ENCODE measurements around the gene LRP5.

Gene LRP5

DNA sequence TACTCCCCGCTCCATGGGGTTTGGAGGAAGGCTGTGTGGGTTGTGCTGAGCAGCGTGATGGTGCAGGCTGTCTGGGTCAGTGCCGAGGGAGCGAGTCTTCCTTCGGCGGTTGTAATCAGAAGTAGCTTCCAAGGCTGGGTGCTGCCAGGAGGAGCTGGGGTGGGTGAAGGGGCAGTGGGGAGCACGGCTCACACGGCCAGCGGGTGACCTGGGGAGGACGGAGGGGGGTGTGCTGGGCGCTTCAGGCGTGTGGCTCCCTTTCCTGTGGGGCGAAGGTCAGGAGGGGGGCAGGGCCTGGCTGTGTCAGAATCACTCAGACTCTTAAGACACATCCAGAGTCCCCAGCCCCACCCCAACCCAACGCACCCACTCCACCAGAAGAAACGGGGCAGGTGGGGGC lies 60.2 kb downstream of the LRP5 start:
- no peak for DNase-seq

DNA sequence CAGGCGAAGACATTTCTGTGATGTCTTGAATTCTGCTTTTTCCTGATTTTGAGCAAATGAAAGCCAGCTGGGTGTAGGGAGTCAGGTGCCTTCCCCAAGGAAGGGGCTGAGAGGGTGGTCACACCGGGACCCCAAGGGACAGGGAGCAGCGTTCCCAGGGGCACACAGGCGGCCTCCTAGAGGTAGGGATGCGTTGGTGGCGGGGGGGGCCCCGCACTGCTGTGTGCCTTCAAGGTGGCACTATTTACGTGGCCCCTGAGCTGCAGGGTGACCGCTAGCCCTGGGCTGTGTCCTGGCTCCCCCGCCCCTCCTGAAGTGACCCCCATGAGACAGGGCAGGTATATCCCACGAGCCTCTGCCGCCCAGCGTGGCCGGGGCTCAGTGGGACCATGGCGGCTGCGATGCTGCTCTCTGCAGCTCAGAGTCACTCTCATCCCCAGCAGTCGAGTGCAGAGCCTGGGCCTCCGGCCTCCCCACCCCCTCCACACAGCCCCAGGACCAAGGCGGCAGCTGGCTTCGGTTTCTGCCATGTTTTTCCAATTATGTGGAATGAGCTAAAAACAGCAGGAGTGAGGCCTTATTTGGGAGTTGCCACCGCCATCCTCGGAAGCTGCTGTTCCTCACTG lies 60.9 kb downstream of the LRP5 start:
- no peak for DNase-seq

DNA sequence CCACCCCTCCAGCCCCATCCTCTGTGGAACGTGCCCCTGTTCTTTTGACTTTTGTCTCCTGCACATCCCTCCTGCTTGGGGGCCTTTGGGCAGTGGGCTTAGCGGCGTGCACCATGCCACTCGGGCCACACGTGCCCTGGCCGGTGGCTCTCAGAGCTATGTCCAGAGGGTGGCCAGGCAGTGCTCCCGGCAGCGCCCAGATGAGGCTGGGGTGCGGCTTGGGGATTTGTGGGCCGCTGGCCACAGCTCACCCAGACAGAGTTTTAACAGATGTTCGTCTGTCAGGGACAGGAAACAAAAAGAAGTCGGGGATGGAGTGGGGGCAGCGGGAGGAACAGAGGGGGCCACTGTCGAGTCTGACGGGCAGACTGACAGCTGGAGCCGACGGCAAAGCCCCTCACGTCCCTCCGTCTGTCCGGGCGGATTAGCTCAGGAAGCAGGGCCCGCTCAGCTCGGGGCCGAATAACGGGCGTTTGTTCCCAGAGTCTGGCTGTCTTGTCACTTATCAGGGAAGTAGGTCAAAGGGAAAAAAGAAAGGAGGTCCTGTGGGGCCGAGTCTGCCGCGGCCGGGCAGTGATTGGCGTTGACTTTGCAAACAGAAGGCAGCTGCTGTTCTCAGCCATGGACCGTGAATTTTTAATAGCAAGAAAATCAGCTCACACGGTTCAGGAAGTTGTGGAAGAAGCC lies 61.6 kb downstream of the LRP5 start:
- DNase-seq = no peak

DNA sequence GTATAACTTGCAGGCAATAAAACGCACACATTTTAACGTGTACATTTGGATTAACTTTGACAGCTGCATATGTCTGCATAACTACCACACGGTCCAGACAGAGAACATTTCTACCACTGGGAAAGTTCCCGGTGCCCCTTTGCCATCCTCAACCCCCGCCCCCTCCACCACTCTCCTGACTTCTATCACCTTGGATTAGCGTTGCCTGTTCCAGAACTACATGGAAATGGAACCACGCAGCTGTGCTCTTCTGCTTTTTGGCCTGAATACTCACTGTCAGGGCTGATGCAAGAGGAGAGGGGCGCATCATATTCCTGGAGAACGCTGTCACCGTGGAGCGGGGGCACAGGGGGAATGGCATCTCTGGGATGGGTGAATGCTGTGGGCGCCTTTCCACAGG lies 62.1 kb downstream of the LRP5 start:
- DNase-seq = no peak

DNA sequence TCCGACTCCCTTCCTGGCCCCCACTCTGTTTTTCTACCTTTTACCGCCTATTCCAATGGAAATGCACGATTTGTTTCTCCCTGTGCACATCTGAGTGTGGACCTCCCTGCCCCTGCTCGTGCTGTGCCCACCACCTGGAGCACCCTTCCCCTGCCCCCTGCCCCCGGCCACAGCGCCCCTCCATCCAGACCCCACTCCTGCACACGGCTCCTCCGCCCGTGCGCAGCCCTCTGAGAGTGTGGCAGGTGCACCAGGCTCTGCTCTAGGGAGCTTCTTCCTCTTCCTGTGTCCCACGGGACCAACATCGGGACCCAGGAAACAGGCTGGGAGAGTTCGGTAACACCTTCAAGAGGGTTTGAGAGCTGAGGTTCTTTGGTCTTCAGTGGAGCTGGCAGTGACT lies 62.9 kb downstream of the LRP5 start:
- no peak for DNase-seq

DNA sequence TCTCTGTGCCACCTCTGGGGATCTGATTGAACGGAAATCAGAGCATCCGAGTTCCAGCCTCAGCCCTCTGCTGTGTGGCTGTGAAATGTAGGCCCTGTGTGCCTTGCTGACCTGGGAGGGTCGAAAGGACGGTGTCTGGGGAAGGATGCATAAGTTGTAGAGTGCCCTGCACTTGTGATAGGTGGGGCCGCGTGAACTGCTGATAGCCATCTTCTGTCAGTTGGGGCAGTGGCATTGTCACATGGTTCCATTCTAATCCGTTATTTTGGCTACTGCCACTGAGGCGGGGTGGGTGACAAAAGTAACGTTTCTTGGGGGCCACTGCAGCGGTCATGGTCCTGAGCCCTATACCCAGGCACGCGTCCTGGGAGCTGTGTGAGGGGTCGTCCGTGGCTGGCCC lies 63.4 kb downstream of the LRP5 start:
- no peak for DNase-seq

DNA sequence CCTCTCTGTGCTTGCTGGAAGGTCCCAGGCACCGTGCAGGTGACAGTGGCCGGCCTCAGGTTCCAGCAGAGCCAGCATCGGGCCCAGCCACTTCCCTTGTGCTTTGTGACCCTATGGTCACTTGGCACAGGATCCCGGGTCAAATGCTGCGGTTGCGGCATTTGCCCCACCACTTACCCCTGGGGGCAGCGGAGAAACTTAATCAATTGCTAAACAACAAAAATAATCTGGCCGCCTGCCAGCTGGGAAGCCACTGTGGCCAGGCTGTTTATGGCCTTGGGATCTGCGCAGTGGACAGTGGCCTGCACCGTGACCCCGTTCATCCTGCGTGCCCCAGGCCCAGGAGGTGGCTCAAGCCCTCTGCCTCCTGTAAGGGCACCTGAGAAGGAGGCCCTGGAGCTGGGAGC lies 65.0 kb downstream of the LRP5 start:
- DNase-seq = no peak

DNA sequence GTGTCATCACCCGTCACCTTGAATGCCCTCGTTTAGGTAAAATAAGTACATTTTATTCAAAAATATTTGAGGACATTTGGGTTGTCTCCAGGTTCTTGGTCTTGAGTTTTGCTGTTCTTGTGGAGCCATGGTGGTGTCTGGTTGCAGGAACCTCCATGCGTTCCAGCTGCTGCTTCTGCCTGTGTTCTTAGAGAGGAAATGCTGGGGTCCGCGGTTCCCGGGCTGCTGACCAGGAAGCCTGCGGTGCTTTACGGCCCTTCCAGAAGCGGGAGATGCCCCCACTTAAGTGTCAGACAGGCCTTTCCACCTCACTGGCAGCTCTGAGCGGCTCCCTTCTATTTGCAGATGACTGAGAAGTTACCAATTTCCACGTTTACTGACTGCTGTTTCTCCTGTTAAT lies 66.8 kb downstream of the LRP5 start:
- no peak for DNase-seq

DNA sequence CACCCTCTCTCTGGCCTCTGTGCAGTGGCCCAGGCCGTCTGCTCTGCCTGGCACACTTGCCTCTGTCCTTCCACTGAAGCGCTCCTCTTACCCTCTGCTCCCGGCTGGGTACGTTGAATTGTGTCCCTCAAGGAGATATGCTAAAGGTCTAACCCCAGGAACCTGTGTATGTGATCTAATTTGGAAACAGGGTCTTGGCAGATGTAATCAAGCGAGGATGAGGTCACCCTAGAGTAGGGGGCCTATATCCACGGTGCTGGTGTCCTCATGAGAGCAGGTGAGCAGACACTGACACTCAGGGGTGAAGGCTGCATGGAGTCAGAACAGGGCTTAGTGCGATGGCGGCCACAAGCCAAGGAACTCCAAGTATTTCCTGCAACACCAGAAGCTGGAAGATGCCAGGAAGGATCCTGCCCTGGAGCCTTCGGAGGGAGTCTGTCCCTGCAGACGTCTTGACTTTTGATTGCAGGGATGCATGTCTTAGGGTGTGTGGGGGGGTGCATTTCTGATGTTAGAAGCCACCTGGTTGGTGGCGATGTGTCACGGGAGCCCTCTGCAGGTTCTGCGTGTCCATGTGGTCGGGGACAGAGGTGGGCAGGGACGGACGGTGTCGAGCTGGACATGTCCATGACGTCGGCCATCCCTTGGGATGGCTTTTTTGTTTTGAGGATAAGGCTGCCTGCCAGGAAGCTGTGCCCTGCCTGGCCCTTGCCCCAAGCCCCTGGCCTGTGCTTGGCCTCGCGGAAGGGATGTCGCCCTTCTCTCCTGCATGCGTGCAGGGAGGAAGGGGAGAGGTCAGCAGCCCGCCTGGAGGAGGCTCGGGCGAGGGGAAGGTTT lies 68.6 kb downstream of the LRP5 start:
- no peak for DNase-seq

DNA sequence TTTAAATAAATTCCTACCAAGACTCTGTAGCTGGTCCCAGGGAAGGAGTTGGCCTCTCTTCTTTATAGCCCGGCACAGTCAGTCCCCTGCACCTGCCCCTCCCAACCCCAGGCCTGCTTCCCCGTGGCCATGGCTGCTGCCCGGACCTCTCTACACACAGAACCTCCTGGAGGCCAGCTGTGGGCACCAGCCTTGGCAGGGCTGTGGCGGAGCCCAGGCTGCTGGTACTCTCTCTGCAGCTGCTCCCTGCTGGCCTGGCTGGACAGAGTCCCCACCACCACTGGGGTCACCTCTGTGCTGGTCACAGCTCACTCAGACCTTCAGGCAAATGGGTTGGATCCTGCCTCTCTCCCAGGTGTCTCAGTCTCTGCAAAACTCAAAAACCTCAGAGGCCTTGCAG lies 69.3 kb downstream of the LRP5 start:
- DNase-seq = no peak

DNA sequence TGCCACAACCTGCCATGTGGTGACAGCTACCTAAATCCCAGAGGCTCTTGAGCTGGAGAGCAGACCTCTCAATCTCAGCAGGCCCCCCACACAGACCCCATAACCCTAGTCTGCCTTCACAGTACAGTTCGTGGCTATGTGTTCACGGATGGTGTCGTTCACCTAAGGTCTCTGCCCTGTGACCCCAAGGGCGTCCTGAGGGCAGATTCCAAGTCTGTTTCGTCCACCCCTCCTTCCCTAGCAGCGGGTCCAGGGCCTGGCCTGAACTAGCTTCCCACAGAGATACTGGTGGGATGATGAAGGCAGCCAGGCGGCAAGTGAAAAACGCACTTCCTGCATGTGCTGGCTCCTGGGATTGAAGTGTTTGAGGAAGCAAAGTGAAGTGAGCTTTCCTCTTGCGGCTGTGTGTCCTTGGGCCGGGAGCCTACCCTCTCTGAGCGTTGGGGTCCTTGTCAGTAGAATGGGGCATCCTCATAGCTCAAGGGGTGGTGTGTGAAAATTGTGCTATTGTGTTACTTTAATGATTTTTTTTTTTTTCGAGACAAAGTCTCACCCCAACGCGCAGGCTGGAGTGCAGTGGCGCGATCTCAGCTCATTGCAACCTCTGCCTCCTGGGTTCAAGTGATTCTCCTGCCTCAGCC lies 70.1 kb downstream of the LRP5 start:
- DNase-seq = no peak

DNA sequence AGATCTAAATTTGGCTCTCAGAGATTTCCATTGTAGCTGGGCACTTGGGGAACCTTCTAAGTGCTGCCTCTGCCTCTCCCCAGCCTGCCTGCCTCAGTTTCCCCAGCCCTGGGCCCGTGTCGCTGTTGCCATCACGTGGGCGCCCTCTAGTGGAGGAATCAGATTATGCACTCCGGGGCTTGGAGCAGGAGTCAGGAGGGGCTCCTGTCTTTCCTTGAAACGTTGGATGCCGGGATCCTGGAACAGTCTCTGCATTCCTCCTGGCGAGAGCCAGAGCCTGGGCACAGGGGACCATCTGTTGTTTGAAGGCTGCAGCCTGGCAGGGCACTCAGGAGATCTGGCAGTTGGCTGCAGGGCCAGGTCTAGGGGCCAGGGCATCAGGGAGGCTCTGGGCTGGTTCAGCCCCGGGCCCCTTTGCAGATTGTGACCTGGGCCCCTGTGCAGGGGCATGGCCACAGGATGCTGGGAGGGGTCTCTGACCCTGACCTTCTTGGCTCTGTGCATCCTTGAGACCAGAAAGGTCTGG lies 71.6 kb downstream of the LRP5 start:
- peak; percentile 93 for DNase-seq

DNA sequence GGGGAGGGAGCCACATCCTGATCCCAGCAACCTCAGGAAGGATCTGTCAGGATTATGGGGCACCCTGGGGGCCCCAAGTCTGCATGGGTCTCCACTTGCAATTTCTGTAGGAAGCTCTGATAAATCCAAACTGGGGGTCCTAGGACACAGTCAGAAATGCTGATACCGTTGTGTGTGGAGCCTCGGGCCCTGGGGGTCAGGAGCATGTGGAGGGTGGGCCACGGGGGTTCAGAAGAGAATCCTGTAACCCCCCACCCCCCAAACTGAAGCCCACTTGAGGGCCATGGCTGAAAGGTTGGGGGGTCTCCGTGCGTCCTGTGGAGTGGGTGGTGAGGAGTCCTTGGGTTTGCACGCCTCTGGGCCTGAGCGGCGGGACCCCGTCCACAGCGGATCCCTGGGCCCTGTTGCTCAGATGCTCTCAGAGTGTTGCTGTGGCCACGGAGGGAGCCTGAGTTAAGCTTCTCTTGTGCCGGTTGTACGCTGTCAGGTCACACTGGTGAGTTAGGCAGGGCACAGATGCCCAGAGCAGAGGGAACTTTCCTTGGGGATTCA lies 72.2 kb downstream of the LRP5 start:
- no peak for DNase-seq

DNA sequence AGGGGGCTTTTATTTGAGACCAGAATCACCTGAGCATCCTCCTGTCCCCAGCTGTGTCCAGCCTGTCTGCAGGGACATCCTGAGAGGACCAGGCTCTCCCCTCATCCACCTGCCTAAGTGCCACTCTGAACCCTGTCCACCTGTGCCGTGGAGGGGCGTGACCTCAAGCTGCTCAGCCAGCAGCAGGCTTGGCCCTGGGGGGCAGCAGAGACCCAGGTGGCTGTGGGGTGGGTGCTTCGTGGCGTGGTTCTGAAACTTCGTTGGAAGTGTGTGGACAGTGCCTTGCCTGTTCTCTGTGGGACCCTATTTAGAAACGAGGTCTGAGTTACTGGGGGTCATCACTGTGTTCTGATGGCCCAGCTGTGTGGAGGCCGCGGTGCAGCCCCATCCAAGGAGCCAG lies 72.7 kb downstream of the LRP5 start:
- DNase-seq = no peak

DNA sequence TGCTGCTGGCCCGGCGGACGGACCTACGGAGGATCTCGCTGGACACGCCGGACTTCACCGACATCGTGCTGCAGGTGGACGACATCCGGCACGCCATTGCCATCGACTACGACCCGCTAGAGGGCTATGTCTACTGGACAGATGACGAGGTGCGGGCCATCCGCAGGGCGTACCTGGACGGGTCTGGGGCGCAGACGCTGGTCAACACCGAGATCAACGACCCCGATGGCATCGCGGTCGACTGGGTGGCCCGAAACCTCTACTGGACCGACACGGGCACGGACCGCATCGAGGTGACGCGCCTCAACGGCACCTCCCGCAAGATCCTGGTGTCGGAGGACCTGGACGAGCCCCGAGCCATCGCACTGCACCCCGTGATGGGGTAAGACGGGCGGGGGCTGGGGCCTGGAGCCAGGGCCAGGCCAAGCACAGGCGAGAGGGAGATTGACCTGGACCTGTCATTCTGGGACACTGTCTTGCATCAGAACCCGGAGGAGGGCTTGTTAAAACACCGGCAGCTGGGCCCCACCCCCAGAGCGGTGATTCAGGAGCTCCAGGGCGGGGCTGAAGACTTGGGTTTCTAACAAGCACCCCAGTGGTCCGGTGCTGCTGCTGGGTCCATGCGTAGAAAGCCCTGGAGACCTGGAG lies 74.1 kb downstream of the LRP5 start:
- no peak for DNase-seq

DNA sequence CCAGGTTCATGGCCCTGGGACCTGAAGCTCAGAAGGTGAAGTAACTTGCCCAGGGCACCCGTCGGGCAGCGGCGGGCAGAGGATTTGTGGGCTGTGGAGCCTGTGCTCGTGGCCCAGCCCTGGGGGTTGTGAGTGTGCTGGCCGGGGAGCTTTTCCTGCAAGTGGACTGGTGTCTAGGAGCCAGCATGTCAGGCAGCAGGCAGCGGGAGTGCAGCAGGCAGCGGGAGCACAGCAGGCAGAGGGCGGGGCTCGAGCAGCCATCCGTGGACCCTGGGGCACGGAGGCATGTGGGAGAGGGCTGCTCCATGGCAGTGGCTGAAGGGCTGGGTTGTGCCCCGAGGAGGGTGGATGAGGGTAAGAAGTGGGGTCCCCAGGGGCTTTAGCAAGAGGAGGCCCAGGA lies 75.4 kb downstream of the LRP5 start:
- DNase-seq = no peak

DNA sequence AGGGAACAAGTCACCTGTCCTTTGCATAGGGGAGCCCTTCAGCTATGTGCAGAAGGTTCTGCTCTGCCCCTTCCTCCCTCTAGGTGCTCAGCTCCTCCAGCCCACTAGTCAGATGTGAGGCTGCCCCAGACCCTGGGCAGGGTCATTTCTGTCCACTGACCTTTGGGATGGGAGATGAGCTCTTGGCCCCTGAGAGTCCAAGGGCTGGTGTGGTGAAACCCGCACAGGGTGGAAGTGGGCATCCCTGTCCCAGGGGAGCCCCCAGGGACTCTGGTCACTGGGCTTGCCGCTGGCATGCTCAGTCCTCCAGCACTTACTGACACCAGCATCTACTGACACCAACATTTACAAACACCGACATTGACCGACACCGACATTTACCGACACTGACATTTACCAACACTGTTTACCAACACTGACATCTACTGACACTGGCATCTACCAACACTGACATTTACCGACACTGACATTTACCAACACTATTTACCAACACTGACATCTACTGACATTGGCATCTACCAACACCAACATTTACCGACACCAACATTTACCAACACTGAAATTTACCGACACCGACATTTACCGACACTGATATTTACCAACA lies 76.3 kb downstream of the LRP5 start:
- no peak for DNase-seq

DNA sequence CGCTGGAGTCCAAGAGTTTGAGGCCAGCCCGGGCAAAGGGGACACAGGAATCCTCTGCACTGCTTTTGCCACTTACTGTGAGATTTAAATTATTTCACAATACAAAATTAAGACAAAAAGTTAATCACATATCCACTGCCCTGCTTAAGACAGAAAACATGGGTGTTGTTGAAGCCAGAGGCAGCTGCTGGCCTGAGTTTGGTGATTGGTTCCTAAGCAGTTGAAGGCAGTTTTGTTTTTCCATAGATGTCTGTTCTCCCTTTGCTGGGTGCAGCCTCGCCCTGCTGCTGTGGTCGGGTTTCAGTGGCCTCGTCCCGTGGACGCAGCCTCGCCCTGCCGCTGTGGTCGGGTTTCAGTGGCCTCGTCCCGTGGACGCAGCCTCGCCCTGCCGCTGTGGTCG lies 77.9 kb downstream of the LRP5 start:
- no peak for DNase-seq

DNA sequence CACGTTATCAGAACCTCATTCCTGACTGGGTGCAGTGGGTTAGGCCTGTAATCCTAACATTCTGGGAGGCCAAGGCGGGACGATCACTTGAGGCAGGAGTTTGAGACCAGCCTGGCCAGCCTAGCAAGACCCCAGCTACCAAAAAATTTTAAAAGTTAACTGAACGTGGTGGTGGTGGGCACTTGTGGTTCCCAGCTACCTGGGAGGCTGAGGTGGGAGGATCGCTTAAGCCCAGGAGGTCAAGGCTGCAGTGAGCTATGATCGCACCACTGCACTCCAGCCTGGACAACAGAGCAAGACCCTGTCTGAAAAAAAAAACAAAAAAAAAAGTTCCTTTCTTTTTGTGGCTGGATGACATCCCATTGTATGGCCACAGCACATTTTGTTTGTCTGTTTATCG lies 80.4 kb downstream of the LRP5 start:
- no peak for DNase-seq

DNA sequence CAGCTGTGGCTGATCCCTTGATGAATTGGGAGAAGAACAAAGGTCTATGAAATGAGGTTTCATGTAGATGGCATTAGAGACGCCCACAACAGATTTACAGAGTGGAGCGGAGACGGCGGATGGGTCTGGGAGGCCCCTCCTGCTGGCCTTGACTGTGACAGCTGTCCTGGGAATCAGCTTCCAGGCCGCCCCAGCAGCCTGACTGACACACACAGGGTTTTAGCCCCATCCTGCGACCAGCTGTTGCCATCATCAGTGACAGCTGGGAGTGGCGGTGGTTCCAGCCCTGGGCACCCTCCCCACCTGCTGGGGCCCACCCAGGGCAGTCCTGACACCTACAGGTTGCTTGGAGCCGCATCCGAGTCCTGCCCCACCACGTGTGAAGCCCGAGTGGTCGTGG lies 84.1 kb downstream of the LRP5 start:
- no peak for DNase-seq

DNA sequence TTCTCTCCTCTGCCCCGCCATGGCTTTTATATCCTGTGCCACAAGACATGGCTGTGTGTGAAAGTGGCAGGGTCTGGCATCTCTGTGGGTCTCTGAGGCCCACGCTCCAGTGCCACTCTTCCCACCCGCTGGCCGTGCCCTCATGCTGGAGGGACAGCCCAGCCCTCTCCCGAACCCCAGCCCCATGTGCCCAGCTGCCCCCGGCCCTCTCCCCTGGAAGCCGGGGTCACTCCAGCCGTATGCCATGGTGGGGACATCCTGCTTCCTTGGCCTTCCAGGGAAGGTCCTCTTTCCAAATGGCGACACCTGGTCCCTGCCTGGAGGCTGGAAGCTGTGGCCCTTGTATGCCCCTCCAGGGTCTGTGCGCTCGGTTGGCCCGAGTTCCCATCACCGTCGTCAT lies 84.9 kb downstream of the LRP5 start:
- DNase-seq = no peak

Data from activated CD8-positive, alpha-beta memory T cell treated with anti-CD3 and anti-CD28 coated beads, Interleukin-2, amount 50 U/mL, for 48 hours (primary cell).